ENCODE data around the gene NOL11.
"Not testable (repeated sequence)": the region's sequence is repeated elsewhere in the genome, so short reads cannot be mapped to it uniquely, and the experiment has no call there.

NOL11 gene

GRCh38 chr17:67742025-67742424 lies 24.3 kb downstream of the NOL11 start:
- Histone ChIP-seq H3K4me3 (ENCODE audit: low read length) (no peak overlapping the region), H3K9ac (ENCODE audit: low read depth, low read length) (no peak overlapping the region), H3K27me3 (ENCODE audit: control insufficient read depth, insufficient read depth, low read length) (no peaks in the 10 kb centered on the region), H3K4me2 (ENCODE audit: low read length) (no peak overlapping the region), H3K36me3 (ENCODE audit: insufficient read depth, low read length) (peaks cover 74% of the 10 kb centered on the region), H3K4me1 (ENCODE audit: control insufficient read depth, insufficient read depth, low read length) (no peaks in the 10 kb centered on the region), H3K9me3 (replicated peaks; ENCODE audit: low read length) (no peaks in the 10 kb centered on the region)

- Histone ChIP-seq H3K27me3 (ENCODE audit: control insufficient read depth, insufficient read depth, low read length) (no peaks in the 10 kb centered on the region), H3K36me3 (ENCODE audit: insufficient read depth, low read length) (peaks cover 69% of the 10 kb centered on the region), H3K4me3 (ENCODE audit: low read length) (no peak overlapping the region), H3K4me2 (ENCODE audit: low read length) (no peak overlapping the region), H3K4me1 (ENCODE audit: control insufficient read depth, insufficient read depth, low read length) (no peaks in the 10 kb centered on the region), H3K9me3 (replicated peaks; ENCODE audit: low read length) (no peaks in the 10 kb centered on the region), H3K9ac (ENCODE audit: low read depth, low read length) (no peak overlapping the region)
Observed at GRCh38 chr17:67746704-67747571, 29.2 kb downstream of the NOL11 start.

GRCh38 chr17:67747681-67748235 lies 30.0 kb downstream of the NOL11 start:
- Histone ChIP-seq H3K4me2 (ENCODE audit: low read length) (no peak overlapping the region), H3K4me1 (ENCODE audit: control insufficient read depth, insufficient read depth, low read length) (no peaks in the 10 kb centered on the region), H3K36me3 (ENCODE audit: insufficient read depth, low read length) (peaks cover 61% of the 10 kb centered on the region), H3K27me3 (ENCODE audit: control insufficient read depth, insufficient read depth, low read length) (no peaks in the 10 kb centered on the region), H3K9me3 (replicated peaks; ENCODE audit: low read length) (no peaks in the 10 kb centered on the region), H3K4me3 (ENCODE audit: low read length) (no peak overlapping the region), H3K9ac (ENCODE audit: low read depth, low read length) (no peak overlapping the region)

GRCh38 chr17:67750067-67750466 lies 32.3 kb downstream of the NOL11 start:
- H3K9ac ChIP-seq (ENCODE audit: low read depth, low read length) = no peak overlapping the region
- H3K4me1 ChIP-seq (ENCODE audit: control insufficient read depth, insufficient read depth, low read length) = peaks cover 2% of the 10 kb centered on the region
- no peaks in the 10 kb centered on the region for H3K27me3 ChIP-seq (ENCODE audit: control insufficient read depth, insufficient read depth, low read length)
- no peak overlapping the region for H3K4me3 ChIP-seq (ENCODE audit: low read length)
- H3K9me3 ChIP-seq (replicated peaks; ENCODE audit: low read length) = no peaks in the 10 kb centered on the region
- peaks cover 45% of the 10 kb centered on the region for H3K36me3 ChIP-seq (ENCODE audit: insufficient read depth, low read length)
- no peak overlapping the region for H3K4me2 ChIP-seq (ENCODE audit: low read length)

DNA sequence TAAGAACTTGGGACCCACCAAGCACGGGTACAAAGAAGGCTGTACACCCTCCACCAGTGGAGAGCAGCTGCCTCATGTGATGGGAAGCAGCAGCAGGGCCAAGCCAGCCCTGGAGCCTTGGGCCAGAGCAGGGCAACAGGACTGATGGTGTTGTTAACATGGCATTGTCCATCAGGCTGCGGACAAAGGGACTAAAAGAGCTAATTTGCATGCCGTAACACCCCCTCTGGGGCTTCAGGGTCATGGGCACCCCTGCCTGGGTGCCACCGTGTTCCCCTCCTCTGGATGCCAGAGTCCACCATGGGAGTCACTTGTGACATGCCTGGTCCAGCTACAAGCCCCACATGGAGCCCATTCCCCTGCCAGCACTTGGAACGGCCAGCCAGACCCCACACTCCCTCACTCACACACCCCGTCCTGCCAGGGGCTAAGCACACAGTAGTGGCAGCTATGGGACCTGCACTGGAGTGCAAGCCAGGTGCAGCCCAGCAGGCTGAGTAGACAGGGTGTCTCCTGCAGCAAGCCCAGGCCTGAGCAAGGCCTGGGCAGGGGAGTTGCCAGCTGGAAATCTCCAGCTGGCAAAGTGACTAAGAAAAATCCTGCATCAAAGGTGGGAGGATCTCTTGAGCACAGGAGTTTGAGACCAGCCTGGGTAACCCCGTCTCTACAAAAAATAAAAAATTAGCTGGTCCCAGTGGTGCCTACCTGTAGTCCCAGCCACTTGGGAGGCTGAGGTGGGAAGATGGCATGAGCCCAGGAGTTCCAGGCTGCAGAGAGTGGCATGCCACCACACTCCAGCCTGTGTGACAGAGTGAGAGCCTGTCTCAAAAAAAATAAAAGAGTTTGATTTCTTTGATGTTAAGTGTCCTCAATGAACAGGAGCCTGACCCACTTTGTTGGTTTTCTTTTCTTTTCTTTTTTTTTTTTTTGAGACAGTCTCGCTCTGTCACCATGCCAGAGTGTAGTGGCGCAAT lies 33.7 kb downstream of the NOL11 start:
- Histone ChIP-seq H3K36me3 (ENCODE audit: insufficient read depth, low read length) (peaks cover 34% of the 10 kb centered on the region), H3K4me3 (ENCODE audit: low read length) (no peak overlapping the region), H3K9me3 (replicated peaks; ENCODE audit: low read length) (no peaks in the 10 kb centered on the region), H3K9ac (ENCODE audit: low read depth, low read length) (no peak overlapping the region), H3K27me3 (ENCODE audit: control insufficient read depth, insufficient read depth, low read length) (no peaks in the 10 kb centered on the region), H3K4me1 (ENCODE audit: control insufficient read depth, insufficient read depth, low read length) (peaks cover 5% of the 10 kb centered on the region), H3K4me2 (ENCODE audit: low read length) (no peak overlapping the region)

DNA sequence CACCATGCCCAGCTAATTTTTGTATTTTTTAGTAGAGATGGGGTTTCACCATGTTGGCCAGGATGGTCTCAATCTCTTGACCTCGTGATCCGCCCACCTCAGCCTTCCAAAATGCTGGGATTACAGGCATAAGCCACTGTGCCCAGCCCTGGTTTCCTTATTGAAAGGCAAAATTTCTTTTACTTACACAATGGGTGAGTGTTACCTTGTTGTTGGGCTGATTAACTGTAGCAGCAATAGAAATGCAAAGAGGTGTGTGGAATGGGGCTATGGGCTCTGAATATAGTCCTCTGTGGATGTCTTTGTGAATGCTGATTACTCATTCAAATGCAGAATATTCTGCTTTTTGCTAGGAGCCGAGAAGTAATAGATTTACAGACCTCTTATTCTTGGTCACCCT lies 34.4 kb downstream of the NOL11 start:
- not testable (repeated sequence) for H3K4me2 ChIP-seq (ENCODE audit: low read length); H3K9me3 ChIP-seq (replicated peaks; ENCODE audit: low read length)
- H3K36me3 ChIP-seq (ENCODE audit: insufficient read depth, low read length) = peaks cover 33% of the 10 kb centered on the region

DNA sequence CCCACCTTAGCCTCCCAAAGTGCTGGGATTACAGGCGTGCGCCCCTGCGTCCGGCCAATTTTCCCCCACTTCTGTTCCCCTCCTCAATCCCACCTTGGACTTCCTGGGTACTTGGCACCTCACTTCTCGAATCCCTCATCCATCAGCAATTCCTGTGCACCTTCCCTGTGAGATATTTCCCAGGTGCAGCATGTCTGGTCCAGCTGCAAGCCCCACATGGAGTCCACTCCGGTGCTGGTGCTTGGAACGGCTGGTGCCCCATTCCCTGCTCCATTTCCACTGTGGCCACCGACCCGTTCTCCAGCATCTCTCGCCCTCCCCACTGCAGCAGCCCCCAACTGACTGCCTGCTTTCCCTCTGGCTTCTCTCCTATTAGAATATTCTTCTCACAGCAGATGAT lies 35.3 kb downstream of the NOL11 start:
- Histone ChIP-seq H3K4me2 (ENCODE audit: low read length) (no peak overlapping the region), H3K4me3 (ENCODE audit: low read length) (no peak overlapping the region), H3K36me3 (ENCODE audit: insufficient read depth, low read length) (peaks cover 26% of the 10 kb centered on the region), H3K4me1 (ENCODE audit: control insufficient read depth, insufficient read depth, low read length) (peaks cover 5% of the 10 kb centered on the region), H3K27me3 (ENCODE audit: control insufficient read depth, insufficient read depth, low read length) (no peaks in the 10 kb centered on the region), H3K9me3 (replicated peaks; ENCODE audit: low read length) (no peaks in the 10 kb centered on the region), H3K9ac (ENCODE audit: low read depth, low read length) (no peak overlapping the region)

More for the DNA sequence above, 34.4 kb downstream of the NOL11 start:
- not testable (repeated sequence) for H3K27me3 ChIP-seq (ENCODE audit: control insufficient read depth, insufficient read depth, low read length); H3K9ac ChIP-seq (ENCODE audit: low read depth, low read length); H3K4me3 ChIP-seq (ENCODE audit: low read length); H3K4me1 ChIP-seq (ENCODE audit: control insufficient read depth, insufficient read depth, low read length)

DNA sequence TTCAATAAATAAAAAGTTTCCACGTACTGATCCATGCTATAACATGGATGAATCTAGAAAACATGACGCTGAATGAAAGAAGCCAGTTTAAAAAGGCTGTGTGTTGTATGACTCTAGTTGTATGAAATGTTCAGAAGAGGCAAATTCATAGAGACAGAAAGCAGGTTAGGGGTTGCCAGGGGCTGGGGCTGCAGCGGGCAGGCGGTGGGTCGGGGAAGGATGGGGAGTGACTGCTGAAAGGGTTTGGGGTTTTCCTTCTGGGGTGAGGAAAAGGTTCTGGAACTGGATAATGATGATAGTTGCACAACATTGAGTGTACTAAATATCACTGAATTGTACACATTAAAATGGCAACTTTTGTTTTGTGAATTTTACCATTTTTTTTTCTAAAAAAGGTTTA lies 36.3 kb downstream of the NOL11 start:
- Histone ChIP-seq H3K9ac (ENCODE audit: low read depth, low read length) (no peak overlapping the region), H3K27me3 (ENCODE audit: control insufficient read depth, insufficient read depth, low read length) (no peaks in the 10 kb centered on the region), H3K4me2 (ENCODE audit: low read length) (no peak overlapping the region), H3K9me3 (replicated peaks; ENCODE audit: low read length) (no peaks in the 10 kb centered on the region), H3K36me3 (ENCODE audit: insufficient read depth, low read length) (peaks cover 17% of the 10 kb centered on the region), H3K4me1 (ENCODE audit: control insufficient read depth, insufficient read depth, low read length) (peaks cover 5% of the 10 kb centered on the region), H3K4me3 (ENCODE audit: low read length) (no peak overlapping the region)

- not testable (repeated sequence) for H3K4me2 ChIP-seq (ENCODE audit: low read length); H3K4me1 ChIP-seq (ENCODE audit: control insufficient read depth, insufficient read depth, low read length); H3K27me3 ChIP-seq (ENCODE audit: control insufficient read depth, insufficient read depth, low read length); H3K9ac ChIP-seq (ENCODE audit: low read depth, low read length); H3K4me3 ChIP-seq (ENCODE audit: low read length); H3K9me3 ChIP-seq (replicated peaks; ENCODE audit: low read length)
- peaks cover 13% of the 10 kb centered on the region for H3K36me3 ChIP-seq (ENCODE audit: insufficient read depth, low read length)
Observed at GRCh38 chr17:67754686-67755085, 37.0 kb downstream of the NOL11 start.

- H3K9me3 ChIP-seq (replicated peaks; ENCODE audit: low read length); H3K4me3 ChIP-seq (ENCODE audit: low read length); H3K9ac ChIP-seq (ENCODE audit: low read depth, low read length); H3K4me2 ChIP-seq (ENCODE audit: low read length); H3K27me3 ChIP-seq (ENCODE audit: control insufficient read depth, insufficient read depth, low read length); H3K36me3 ChIP-seq (ENCODE audit: insufficient read depth, low read length): not testable (repeated sequence)
- peaks cover 12% of the 10 kb centered on the region for H3K4me1 ChIP-seq (ENCODE audit: control insufficient read depth, insufficient read depth, low read length)
Observed at GRCh38 chr17:67756766-67757165, 39.0 kb downstream of the NOL11 start.

DNA sequence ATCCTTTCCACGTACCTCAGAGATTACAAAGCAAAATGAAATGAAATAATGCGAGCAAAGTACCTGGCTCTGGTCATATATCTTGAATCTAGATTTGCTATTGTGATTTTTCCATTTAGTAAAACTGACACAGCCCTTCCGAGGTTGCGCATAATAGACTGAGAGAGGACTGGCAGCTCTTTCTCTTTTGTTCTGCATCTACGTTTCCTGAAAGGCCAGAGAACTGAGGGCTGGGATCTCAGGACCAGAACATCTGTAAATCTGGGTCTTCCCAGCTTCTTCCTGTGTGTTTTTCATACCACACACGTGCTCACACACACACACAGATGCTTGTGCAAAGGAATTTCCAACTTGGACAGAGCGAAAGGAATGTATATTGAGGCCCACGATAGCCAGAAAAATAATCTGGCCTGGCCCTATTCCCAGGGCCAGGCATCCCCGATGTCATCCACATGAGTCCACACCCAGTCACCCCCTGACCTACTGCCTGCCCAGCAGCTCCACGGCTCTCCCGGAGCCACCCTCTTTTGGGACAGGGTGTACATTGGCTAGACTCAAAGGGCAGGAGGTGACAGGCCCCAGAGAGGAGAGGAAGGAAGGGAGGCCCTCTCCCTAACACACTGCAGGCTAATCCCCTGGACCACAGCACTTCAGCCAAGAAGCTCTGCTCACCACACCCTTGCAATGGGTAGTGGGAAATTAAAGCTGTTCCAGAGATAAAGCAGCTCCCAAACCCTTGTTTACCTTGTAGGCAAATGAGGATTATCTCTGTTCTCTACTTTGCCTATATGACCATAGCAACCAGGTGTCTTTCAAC lies 41.8 kb downstream of the NOL11 start:
- Histone ChIP-seq H3K9me3 (replicated peaks; ENCODE audit: low read length) (no peaks in the 10 kb centered on the region), H3K4me1 (ENCODE audit: control insufficient read depth, insufficient read depth, low read length) (peaks cover 12% of the 10 kb centered on the region), H3K4me2 (ENCODE audit: low read length) (peak overlapping the region; percentile 9), H3K27me3 (ENCODE audit: control insufficient read depth, insufficient read depth, low read length) (no peaks in the 10 kb centered on the region), H3K36me3 (ENCODE audit: insufficient read depth, low read length) (no peaks in the 10 kb centered on the region), H3K9ac (ENCODE audit: low read depth, low read length) (no peak overlapping the region), H3K4me3 (ENCODE audit: low read length) (no peak overlapping the region)

All from skeletal muscle satellite cell (primary cell).